ENCODE data around the gene DOCK2.
"Not testable (repeated sequence)": the region's sequence is repeated elsewhere in the genome, so short reads cannot be mapped to it uniquely, and the experiment has no call there.

DOCK2 gene

GRCh38 chr5:169651526-169651925 is 14.5 kb downstream of the DOCK2 start:
- TF ChIP-seq, protein P1, sequence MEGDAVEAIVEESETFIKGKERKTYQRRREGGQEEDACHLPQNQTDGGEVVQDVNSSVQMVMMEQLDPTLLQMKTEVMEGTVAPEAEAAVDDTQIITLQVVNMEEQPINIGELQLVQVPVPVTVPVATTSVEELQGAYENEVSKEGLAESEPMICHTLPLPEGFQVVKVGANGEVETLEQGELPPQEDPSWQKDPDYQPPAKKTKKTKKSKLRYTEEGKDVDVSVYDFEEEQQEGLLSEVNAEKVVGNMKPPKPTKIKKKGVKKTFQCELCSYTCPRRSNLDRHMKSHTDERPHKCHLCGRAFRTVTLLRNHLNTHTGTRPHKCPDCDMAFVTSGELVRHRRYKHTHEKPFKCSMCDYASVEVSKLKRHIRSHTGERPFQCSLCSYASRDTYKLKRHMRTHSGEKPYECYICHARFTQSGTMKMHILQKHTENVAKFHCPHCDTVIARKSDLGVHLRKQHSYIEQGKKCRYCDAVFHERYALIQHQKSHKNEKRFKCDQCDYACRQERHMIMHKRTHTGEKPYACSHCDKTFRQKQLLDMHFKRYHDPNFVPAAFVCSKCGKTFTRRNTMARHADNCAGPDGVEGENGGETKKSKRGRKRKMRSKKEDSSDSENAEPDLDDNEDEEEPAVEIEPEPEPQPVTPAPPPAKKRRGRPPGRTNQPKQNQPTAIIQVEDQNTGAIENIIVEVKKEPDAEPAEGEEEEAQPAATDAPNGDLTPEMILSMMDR (conservative IDR thresholded peaks at IDR 0.05) = no peak
- no peak overlapping the region for H3K27ac ChIP-seq

DNA sequence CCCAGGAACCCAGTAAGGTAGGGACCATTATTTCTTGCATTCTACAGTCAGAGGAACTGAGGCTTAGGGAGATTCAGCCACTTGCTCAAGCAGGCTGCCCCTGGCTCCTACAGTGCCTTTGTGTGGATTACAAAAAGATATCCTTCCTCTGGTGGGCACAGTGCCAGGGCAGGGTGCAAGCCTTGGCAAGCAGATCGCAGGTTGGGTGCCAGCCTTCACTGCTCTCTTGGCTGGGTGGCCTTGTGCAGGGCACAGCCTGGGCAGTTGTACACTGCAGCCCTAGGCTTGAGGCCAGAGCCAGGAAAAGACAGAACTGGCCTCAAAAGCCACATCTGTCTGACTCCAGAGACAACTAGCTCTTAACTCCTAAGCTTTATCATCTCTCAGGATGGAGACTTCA is 15.0 kb downstream of the DOCK2 start:
- TF ChIP-seq, protein P1 (conservative IDR thresholded peaks at IDR 0.05) = no peak
- H3K27ac ChIP-seq = no peak overlapping the region

DNA sequence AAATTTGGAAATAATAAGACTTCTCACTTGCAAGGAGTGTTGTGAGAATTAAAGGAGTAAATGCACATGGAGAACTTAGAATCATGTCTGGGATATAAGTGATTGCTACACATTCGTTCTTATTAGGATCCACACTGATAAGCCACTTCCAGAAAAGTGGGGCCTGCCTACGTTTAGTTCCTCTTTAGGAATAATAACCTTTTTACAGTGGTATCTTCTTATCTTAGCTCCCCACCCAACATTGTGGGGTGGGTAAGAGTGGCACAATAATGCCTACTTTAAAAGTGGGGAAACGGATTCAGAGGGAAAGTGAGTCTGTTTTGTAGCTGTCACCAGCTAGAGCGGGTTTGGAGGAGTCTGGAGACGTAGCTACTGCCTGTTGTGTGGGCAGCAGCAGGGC is 16.0 kb downstream of the DOCK2 start:
- H3K27ac ChIP-seq = no peak overlapping the region
- TF ChIP-seq, protein P1 (conservative IDR thresholded peaks at IDR 0.05) = no peak

DNA sequence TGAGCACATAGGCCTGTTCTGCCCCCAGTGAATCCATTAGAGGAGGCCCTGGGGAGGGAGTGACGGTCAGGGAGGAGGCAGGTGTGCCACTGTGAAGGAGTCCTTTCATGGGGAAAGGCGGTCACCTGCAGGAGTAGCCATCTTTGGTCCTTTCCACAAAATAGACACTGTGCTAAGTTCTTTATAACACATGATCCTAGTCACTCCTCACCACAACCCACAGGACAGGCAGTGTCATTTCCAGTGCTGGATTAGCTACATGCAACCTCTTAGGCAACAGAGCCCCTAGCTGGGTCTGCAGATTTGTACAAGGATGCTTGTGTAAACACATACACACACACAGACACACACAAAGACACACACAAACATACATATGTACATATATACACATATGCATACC is 18.3 kb downstream of the DOCK2 start:
- TF ChIP-seq, protein P1 (conservative IDR thresholded peaks at IDR 0.05) = no peak
- no peak overlapping the region for H3K27ac ChIP-seq

GRCh38 chr5:169656125-169656901 is 19.2 kb downstream of the DOCK2 start:
- H3K27ac ChIP-seq = no peak overlapping the region
- TF ChIP-seq, protein P1 (conservative IDR thresholded peaks at IDR 0.05) = no peak

DNA sequence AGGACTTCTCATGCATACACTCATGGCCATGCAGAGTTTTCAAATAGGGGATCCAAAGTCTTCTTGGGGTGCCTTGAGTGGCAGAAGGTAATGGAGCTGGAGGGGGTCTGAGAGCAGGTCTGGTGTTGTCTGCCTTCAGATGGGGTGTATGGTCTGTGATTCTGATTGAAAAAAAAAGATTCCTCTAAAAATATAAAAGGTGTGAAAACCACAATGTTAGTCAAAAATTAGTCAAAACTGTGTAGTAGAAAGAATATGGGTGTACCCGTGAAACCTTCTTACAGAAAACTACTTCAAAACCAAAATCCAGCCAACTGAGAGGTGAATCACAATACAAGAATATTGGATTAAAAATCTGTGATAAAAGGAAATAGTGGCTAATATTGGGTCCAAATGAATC is 20.1 kb downstream of the DOCK2 start:
- no peak overlapping the region for H3K27ac ChIP-seq
- TF ChIP-seq, protein P1 (conservative IDR thresholded peaks at IDR 0.05) = no peak

DNA sequence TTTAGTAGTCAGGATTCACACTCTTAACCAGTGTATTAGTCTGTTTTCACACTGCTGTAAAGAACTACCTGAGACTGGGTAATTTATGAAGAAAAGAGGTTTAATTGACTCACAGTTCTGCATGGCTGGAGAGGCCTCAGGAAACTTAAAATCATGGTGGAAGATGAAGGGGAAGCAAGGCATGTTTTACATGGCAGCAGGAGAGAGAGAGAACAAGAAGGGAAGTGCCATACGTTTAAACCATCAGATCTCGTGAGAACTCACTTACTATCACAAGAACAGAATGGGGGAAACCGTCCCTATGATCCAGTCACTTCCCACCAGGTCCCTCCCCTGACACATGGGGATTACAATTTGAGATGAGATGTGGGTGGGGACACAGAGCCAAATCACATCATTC is 25.4 kb downstream of the DOCK2 start:
- not testable (repeated sequence) for H3K27ac ChIP-seq

GRCh38 chr5:169663537-169663936 is 26.5 kb downstream of the DOCK2 start:
- TF ChIP-seq, protein P1 (conservative IDR thresholded peaks at IDR 0.05) = no peak
- no peak overlapping the region for H3K27ac ChIP-seq
